H1 (cell line): ENCODE results near the gene SPIRE2. TPM values are rescaled to one million over a fixed set of nuclear protein-coding genes. Genes with fewer than 3 reads are reported as not detected.

Source experiments
- CTCF ChIA-PET: fragments of 300-600 bp; sonication (Branson Sonifier 250); formaldehyde crosslinking; loops from one replicate; lab custom pipeline; 2021; ENCODE audit not compliant: partially characterized antibody; lab: Charles Lee
- POLR2A ChIA-PET: fragments of 300-600 bp; sonication (Branson Sonifier 250); formaldehyde crosslinking; loops from one replicate; lab custom pipeline; 2021; ENCODE audit warnings: inconsistent platforms; ENCODE audit not compliant: partially characterized antibody; lab: Charles Lee
- DNase-seq, 2 experiments: peaks; one replicate each; pipeline versions ENCODE4 v3.0.0 to v3.0.0-alpha.2; 2010 to 2022; ENCODE audit warnings: low spot score in 2 of 2, low read depth in 1 of 2, mixed read lengths in 1 of 2
- FAIRE-seq: peaks from 2 replicates; lab custom pipeline; 2011; peaks lifted over from hg19 to GRCh38; lab: Jason Lieb, UNC
- H2AFZ ChIP-seq: 2 replicates; pipeline ENCODE4 v1.8.1; 2012; ENCODE audit warnings: low read length, inconsistent platforms
- H2AK5ac ChIP-seq: 2 replicates; pipeline ENCODE4 v1.6.1; 2013; ENCODE audit warnings: low read depth, low read length
- H2BK120ac ChIP-seq: replicated peaks from 2 replicates; pipeline ENCODE3; 2013; ENCODE audit warnings: low read depth, low read length, inconsistent platforms
- H2BK12ac ChIP-seq: 2 replicates; pipeline ENCODE4 v1.6.1; 2013; ENCODE audit warnings: low read depth, low read length
- H2BK15ac ChIP-seq: 2 replicates; pipeline ENCODE4 v1.6.1; 2013; ENCODE audit warnings: low read length
- H2BK20ac ChIP-seq: 2 replicates; pipeline ENCODE4 v1.6.1; 2013; ENCODE audit warnings: low read length
- H2BK5ac ChIP-seq: 2 replicates; pipeline ENCODE4 v1.6.1; 2013; ENCODE audit warnings: low read depth, low read length
- H3K14ac ChIP-seq: 2 replicates; pipeline ENCODE4 v1.6.1; 2013; ENCODE audit warnings: inconsistent platforms; ENCODE audit not compliant: insufficient read length
- H3K18ac ChIP-seq: 2 replicates; pipeline ENCODE4 v1.6.1; 2013; ENCODE audit warnings: low read length; ENCODE audit errors: extremely low read depth
- H3K23ac ChIP-seq: 2 replicates; pipeline ENCODE4 v1.6.1; 2013; ENCODE audit warnings: inconsistent platforms; ENCODE audit not compliant: insufficient read length
- H3K23me2 ChIP-seq: 2 replicates; pipeline ENCODE4 v1.6.1; 2013; ENCODE audit warnings: low read depth, low read length
- H3K27ac ChIP-seq: 2 replicates; pipeline ENCODE4 v1.6.1; 2011; ENCODE audit warnings: low read depth, low read length, inconsistent platforms
- H3K27me3 ChIP-seq, 4 experiments: replicated peaks in 1 of 4; 1 replicate in 1 of 4; 2 replicates in 3 of 4; pipeline versions ENCODE4 v1.6.1 to v1.8.1; 2011 to 2013; ENCODE audit warnings: low read length in 3 of 4, mild to moderate bottlenecking in 3 of 4, inconsistent platforms in 2 of 4, mixed read lengths in 2 of 4, moderate library complexity in 1 of 4; ENCODE audit not compliant: control insufficient read depth in 3 of 4, insufficient read depth in 3 of 4; ENCODE audit errors: extremely low read depth in 1 of 4
- H3K36me3 ChIP-seq, 4 experiments: 2 replicates each; pipeline versions ENCODE4 v1.6.1 to v1.8.1; 2011 to 2013; ENCODE audit warnings: mild to moderate bottlenecking in 4 of 4, low read length in 3 of 4, moderate library complexity in 2 of 4, control low read depth in 1 of 4, inconsistent platforms in 1 of 4; ENCODE audit not compliant: insufficient read depth in 4 of 4, control insufficient read depth in 2 of 4
- H3K4ac ChIP-seq: replicated peaks from 2 replicates; pipeline ENCODE3; 2013; ENCODE audit warnings: low read length, low read depth, mixed read lengths, inconsistent platforms; ENCODE audit not compliant: insufficient read length
- H3K4me1 ChIP-seq, 4 experiments: replicated peaks in 1 of 4; 1 replicate in 1 of 4; 2 replicates in 3 of 4; pipeline versions ENCODE4 v1.6.1 to v1.8.1; 2011 to 2013; ENCODE audit warnings: low read length in 3 of 4, inconsistent platforms in 2 of 4, mixed read lengths in 1 of 4; ENCODE audit not compliant: insufficient read depth in 4 of 4, control insufficient read depth in 3 of 4
- H3K4me2 ChIP-seq, 2 experiments: 2 replicates each; pipeline versions ENCODE4 v1.6.1 to v1.8.1; 2011 to 2013; ENCODE audit warnings: low read depth in 2 of 2, low read length in 2 of 2, control low read depth in 1 of 2, inconsistent platforms in 1 of 2, mild to moderate bottlenecking in 1 of 2; ENCODE audit not compliant: insufficient read depth in 1 of 2
- H3K4me3 ChIP-seq, 4 experiments: fragments of 200-600, 300-600 bp in 1 of 4; sonication (generic), shearing (Covaris generic), sonication (Bioruptor Twin) in 1 of 4; 2 replicates each; pipeline versions ENCODE4 v1.5.1 to v1.8.1; 2011 to 2016; ENCODE audit warnings: low read length in 4 of 4, low read depth in 3 of 4, control low read depth in 2 of 4, inconsistent platforms in 2 of 4, mild to moderate bottlenecking in 2 of 4, mixed read lengths in 1 of 4, moderate library complexity in 1 of 4; ENCODE audit not compliant: insufficient read depth in 2 of 4; ENCODE audit errors: extremely low read depth in 1 of 4
- H3K56ac ChIP-seq: replicated peaks from 2 replicates; pipeline ENCODE3; 2013; ENCODE audit warnings: low read depth, mild to moderate bottlenecking, mixed read lengths, low read length, inconsistent platforms; ENCODE audit not compliant: insufficient read length
- H3K79me1 ChIP-seq: 2 replicates; pipeline ENCODE4 v1.6.1; 2013; ENCODE audit warnings: low read depth, low read length, control low read depth
- H3K79me2 ChIP-seq, 2 experiments: 2 replicates each; pipeline versions ENCODE4 v1.6.1 to v1.8.1; 2012 to 2013; ENCODE audit warnings: low read length in 2 of 2, mild to moderate bottlenecking in 2 of 2, inconsistent platforms in 1 of 2; ENCODE audit not compliant: insufficient read depth in 2 of 2, control insufficient read depth in 1 of 2
- H3K9ac ChIP-seq, 4 experiments: replicated peaks in 1 of 4; 1 replicate in 1 of 4; 2 replicates in 3 of 4; pipeline versions ENCODE4 v1.6.1 to v1.8.1; 2011 to 2013; ENCODE audit warnings: low read depth in 3 of 4, low read length in 3 of 4, control low read depth in 2 of 4, mild to moderate bottlenecking in 2 of 4, moderate library complexity in 2 of 4, inconsistent platforms in 1 of 4; ENCODE audit errors: extremely low read depth in 1 of 4
- H3K9me3 ChIP-seq, 2 experiments: 2 replicates each; pipeline versions ENCODE4 v1.6.1 to v1.8.1; 2012 to 2013; ENCODE audit warnings: mild to moderate bottlenecking in 2 of 2, moderate library complexity in 2 of 2, control low read depth in 1 of 2, inconsistent platforms in 1 of 2, low read depth in 1 of 2, low read length in 1 of 2, mixed read lengths in 1 of 2; ENCODE audit not compliant: insufficient read depth in 2 of 2
- H4K20me1 ChIP-seq, 2 experiments: replicated peaks in 1 of 2; 2 replicates each; pipeline versions ENCODE3 to v1.8.1; 2011 to 2013; ENCODE audit warnings: inconsistent platforms in 2 of 2, low read length in 2 of 2, mild to moderate bottlenecking in 1 of 2; ENCODE audit not compliant: insufficient read depth in 2 of 2, control insufficient read depth in 1 of 2
- H4K5ac ChIP-seq: 2 replicates; pipeline ENCODE4 v1.6.1; 2013; ENCODE audit warnings: low read length, low read depth, mixed read lengths, inconsistent platforms; ENCODE audit not compliant: insufficient read length
- H4K8ac ChIP-seq: 2 replicates; pipeline ENCODE4 v1.8.0; 2013; ENCODE audit warnings: mild to moderate bottlenecking, moderate library complexity, low read length, inconsistent platforms; ENCODE audit not compliant: insufficient read depth; ENCODE audit errors: extremely low read depth
- H4K91ac ChIP-seq: replicated peaks from 2 replicates; pipeline ENCODE3; 2013; ENCODE audit warnings: low read length, mixed read lengths, inconsistent platforms; ENCODE audit not compliant: insufficient read length
- BRCA1 ChIP-seq: IDR thresholded peaks from 2 replicates; pipeline ENCODE4 v1.6.1; 2012; ENCODE audit warnings: low read depth, low read length, improper control_type of control experiment
- EZH2 ChIP-seq: fragments of 200-600 bp; sonication (generic); IDR thresholded peaks from 2 replicates; pipeline ENCODE4 v1.7.1; 2012; ENCODE audit warnings: low read depth, mild to moderate bottlenecking, moderate library complexity, low read length, inconsistent platforms; ENCODE audit not compliant: severe bottlenecking
- PHF8 ChIP-seq: fragments of 200-600 bp; sonication (generic); conservative IDR thresholded peaks from 2 replicates; pipeline ENCODE4 v1.7.1; 2012; ENCODE audit warnings: low read depth, mild to moderate bottlenecking, inconsistent platforms, low read length, moderate library complexity
- POU5F1 ChIP-seq: IDR thresholded peaks from 2 replicates; pipeline ENCODE4 v1.6.1; 2011; ENCODE audit warnings: low read depth, mild to moderate bottlenecking, low read length, moderate library complexity
- TBP ChIP-seq: IDR thresholded peaks from 2 replicates; pipeline ENCODE4 v1.6.1; 2011; ENCODE audit warnings: low read depth, low read length, improper control_type of control experiment
- WGBS, 2 experiments: shearing (Covaris generic) in 1 of 2; methylation state at CpG; one replicate each; pipeline versions ENCODE4 v1.1.6 to v1.1.7; 2013 to 2015; ENCODE audit warnings: low lambda C conversion rate in 2 of 2, mixed read lengths in 2 of 2, inconsistent platforms in 1 of 2, low coverage in 1 of 2, missing lambda C conversion rate in 1 of 2; ENCODE audit not compliant: insufficient replicate concordance in 2 of 2, insufficient coverage in 1 of 2, insufficient read length in 1 of 2; ENCODE audit errors: extremely low coverage in 1 of 2, missing lambda C conversion rate in 1 of 2; 5-methylcytosine and 5-hydroxymethylcytosine counted together
- polyA plus RNA-seq, 7 experiments: library from polyadenylated mRNA; depleted of rRNA in 3 of 7; stranded (reverse) in 5 of 7; unstranded in 2 of 7; fragments of >200 nt in 5 of 7; fragments of 200-250 nt in 2 of 7; gene quantifications; 1 replicate in 5 of 7; 2 replicates in 1 of 7; 4 replicates in 1 of 7; pipeline versions ENCODE4 v1.2.1 to v1.2.3, GENCODE V29; 2011 to 2013; ENCODE audit warnings: missing spikeins in 2 of 7, mixed read lengths in 2 of 7
- total RNA-seq: library from RNA; stranded (reverse); fragmentation: NEBNext Ultra II Directional; extraction: Animal tissue kit (Norgen Biotek cat#: 25700); gene quantifications from 2 replicates; pipeline ENCODE4 v1.2.1, GENCODE V29; 2021

The SPIRE2 gene
- total and polyA plus RNA-seq, 2 of the 8 experiments (the other 6 are each of a cell fraction or from before 2014, with no cell fraction given) = 7.4 to 15.4 TPM

DNA sequence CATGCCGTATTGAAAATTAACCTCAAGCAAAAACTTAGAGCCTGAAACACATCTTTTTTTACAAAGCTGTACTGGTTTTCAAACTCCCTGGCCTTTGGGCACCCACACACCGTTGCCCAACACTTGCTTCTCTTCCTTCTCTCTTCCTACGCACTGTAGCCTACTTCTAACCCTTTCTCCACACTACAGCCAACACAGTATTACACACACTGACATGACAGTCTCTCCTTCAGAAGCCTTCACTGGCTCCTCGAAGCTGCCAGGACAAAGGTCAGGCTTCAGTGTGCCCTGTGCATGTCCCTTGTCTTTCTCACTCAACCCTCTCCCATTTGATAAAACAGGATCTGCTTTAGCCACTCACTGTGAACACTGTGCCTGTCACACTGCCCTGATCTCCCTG lies 19.8 kb upstream of the SPIRE2 start:
- Histone ChIP-seq H3K27ac (no peak overlapping the region), H3K23ac (no peak overlapping the region), H3K4me1 (no peaks in the 10 kb centered on the region), H3K27me3 (no peaks in the 10 kb centered on the region), H3K14ac (no peak overlapping the region), H3K79me1 (no peaks in the 10 kb centered on the region; the same call in 1 of the 2 replicates), H2BK120ac (no peak overlapping the region), H3K4me3 (no peak overlapping the region), H3K23me2 (no peaks in the 10 kb centered on the region), H3K79me2 (peaks cover 0 to 3% of the 10 kb centered on the region in 2 experiments; a peak in 1 of 4 replicates), H2BK20ac (no peak overlapping the region), H2BK12ac (no peak overlapping the region), H3K56ac (no peak overlapping the region), H4K91ac (no peak overlapping the region), H2AFZ (no peak overlapping the region), H3K4ac (no peak overlapping the region), H2AK5ac (no peak overlapping the region), H2BK15ac (no peak overlapping the region), H3K9ac (no peak overlapping the region), H3K4me2 (no peak overlapping the region), H3K18ac (no peak overlapping the region), H3K36me3 (peaks cover 9 to 56% (median 34%) of the 10 kb centered on the region in 4 experiments), H4K8ac (no peak overlapping the region), H2BK5ac (no peak overlapping the region), H4K5ac (no peak overlapping the region), H3K9me3 (no peaks in the 10 kb centered on the region; a peak in 1 of 4 replicates), H4K20me1 (peaks cover 0 to 7% of the 10 kb centered on the region in 2 experiments)
- ChIA-PET CTCF (interaction anchor here (1.5 kb wide), 1 partner anchor 53 kb away, joined by 4 read pairs; no protein-coding TSS in a partner anchor), POLR2A (interaction anchor here (0.6 kb wide), 1 partner anchor 46 kb away, joined by 3 read pairs; no protein-coding TSS in a partner anchor)
- 86% methylated on average over 4 of the region's 4 CpGs; no CpG with 5 or more reads in 1 of the 2 experiments for WGBS, 2 experiments
- no peak for FAIRE-seq
- no peak for DNase-seq
- TF ChIP-seq PHF8 = no peak
- no peak for TF ChIP-seq POU5F1
- TF ChIP-seq EZH2 = no peak
- TF ChIP-seq BRCA1 = no peak
- no peak for TF ChIP-seq TBP
